Panc1 (cell line): ENCODE measurements around the gene CHKB. TPM values are rescaled to one million over a fixed set of nuclear protein-coding genes. Genes with fewer than 3 reads are reported as not detected.

Experiments used
- ATAC-seq: fragments of 200-7000 bp; cut with Tn5 transposase; 2 replicates; pipeline ENCODE4 v1.9.1; 2020; ENCODE audit warnings: mild to moderate bottlenecking, moderate library complexity
- BruUV-seq: library from RNA; stranded (reverse); fragments of 400-500 nt; replicated peaks from 2 replicates; lab custom pipeline; 2021; lab: Mats Ljungman, UMichigan
- CTCF ChIA-PET: fragments of 300-600 bp; sonication (Branson Sonifier 250); formaldehyde crosslinking; loops from one replicate; lab custom pipeline; 2022; ENCODE audit warnings: antibody characterized with exemption; lab: Charles Lee
- POLR2A ChIA-PET: fragments of 300-600 bp; sonication (Branson Sonifier 250); formaldehyde crosslinking; loops from one replicate; lab custom pipeline; 2022; ENCODE audit warnings: antibody characterized with exemption; lab: Charles Lee
- DNase-seq: peaks from one replicate; pipeline ENCODE4 v3.0.0-alpha.2; 2010; ENCODE audit warnings: low read depth, low spot score
- H3K27ac ChIP-seq: 2 replicates; pipeline ENCODE4 v1.5.1; 2011; ENCODE audit warnings: mild to moderate bottlenecking, low read length, inconsistent platforms
- H3K27me3 ChIP-seq: fragments of 200-500 bp; sonication (Bioruptor generic); 2 replicates; pipeline ENCODE4 v1.6.0; 2014; ENCODE audit warnings: low read length, inconsistent platforms; ENCODE audit not compliant: control insufficient read depth, insufficient read depth
- H3K36me3 ChIP-seq: fragments of 200-500 bp; sonication (Bioruptor generic); 2 replicates; pipeline ENCODE4 v1.5.1; 2014; ENCODE audit warnings: inconsistent platforms, mild to moderate bottlenecking, low read length, moderate library complexity; ENCODE audit not compliant: control insufficient read depth, insufficient read depth
- H3K4me1 ChIP-seq: 2 replicates; pipeline ENCODE4 v1.5.1; 2011; ENCODE audit warnings: inconsistent platforms, mild to moderate bottlenecking, low read length, moderate library complexity; ENCODE audit not compliant: control insufficient read depth, insufficient read depth
- H3K4me3 ChIP-seq, 2 experiments: 2 replicates each; pipeline ENCODE4 v1.5.1; 2011 to 2012; ENCODE audit warnings: low read depth in 2 of 2, low read length in 2 of 2, mild to moderate bottlenecking in 2 of 2, inconsistent platforms in 1 of 2, moderate library complexity in 1 of 2
- H3K9me3 ChIP-seq: fragments of 200-500 bp; sonication (Bioruptor generic); 2 replicates; pipeline ENCODE4 v1.5.1; 2014; ENCODE audit warnings: low read depth, mild to moderate bottlenecking, inconsistent platforms, low read length, moderate library complexity; ENCODE audit not compliant: control insufficient read depth, insufficient read depth
- CTCF ChIP-seq: fragments of 450-650 bp; IDR thresholded peaks from 2 replicates; pipeline ENCODE4 v1.5.1; 2017; ENCODE audit warnings: mild to moderate bottlenecking
- POLR2AphosphoS5 ChIP-seq: IDR thresholded peaks from 2 replicates; pipeline ENCODE4 v1.6.1; 2012; ENCODE audit warnings: mild to moderate bottlenecking, low read depth, low read length, moderate library complexity
- REST ChIP-seq, 2 experiments: IDR thresholded peaks; 2 replicates each; pipeline ENCODE4 v1.6.1; 2011 to 2012; ENCODE audit warnings: low read depth in 2 of 2, control low read depth in 1 of 2, low read length in 1 of 2, mild to moderate bottlenecking in 1 of 2, moderate library complexity in 1 of 2; ENCODE audit not compliant: insufficient read depth in 1 of 2
- SIN3A ChIP-seq: IDR thresholded peaks from 2 replicates; pipeline ENCODE4 v1.6.1; 2012; ENCODE audit warnings: low read depth, mild to moderate bottlenecking, low read length, moderate library complexity, borderline replicate concordance; ENCODE audit not compliant: insufficient read depth
- TCF7L2 ChIP-seq: IDR thresholded peaks from 2 replicates; pipeline ENCODE4 v1.6.1; 2011; ENCODE audit warnings: mild to moderate bottlenecking, low read depth, low read length, inconsistent platforms
- in situ Hi-C: cut with HindIII; loops from 2 replicates; pipeline ENCODE4 v1.10.0; 2016; ENCODE audit warnings: low sequenced_read_pairs, low pct_unique_long_range_greater_than_20kb
- intact Hi-C: fragments of 100-400 bp; cut with micrococcal nuclease; formaldehyde crosslinking; loops from one replicate; pipeline ENCODE4 v1.10.0; 2022; ENCODE audit not compliant: unreplicated experiment
- total RNA-seq: library from RNA; stranded (reverse); gene quantifications from one replicate; pipeline ENCODE4 v1.2.1, GENCODE V29; 2021; ENCODE audit not compliant: unreplicated experiment

CHKB gene
- total RNA-seq, 1 experiment from 2014 or later, result 43.5 TPM

- in situ Hi-C loops (no loop called here), intact Hi-C loops (no loop called here)
- no peaks in the 10 kb centered on the region for H3K4me1 ChIP-seq
- ChIA-PET POLR2A (no interaction called here), CTCF (interaction anchor here (0.5 kb wide), 1 partner anchor 45 kb away, joined by 3 read pairs; the partner anchor contains the start of gene SCO2)
- TF ChIP-seq POLR2AphosphoS5, result no peak
- TF ChIP-seq CTCF, result no peak
- H3K4me3 ChIP-seq, result no peak overlapping the region
- ATAC-seq (no peak), DNase-seq (no peak)
- H3K27me3 ChIP-seq, result no peaks in the 10 kb centered on the region
- H3K27ac ChIP-seq, result no peak overlapping the region
- no peaks in the 10 kb centered on the region for H3K9me3 ChIP-seq
- no peaks in the 10 kb centered on the region for H3K36me3 ChIP-seq
- BruUV-seq, result no TSS peak
These were observed 12.6 kb downstream of the CHKB start for GRCh38 chr22:50569896-50570535.

- ATAC-seq (no peak), DNase-seq (no peak)
- H3K36me3 ChIP-seq, result no peaks in the 10 kb centered on the region
- TF ChIP-seq TCF7L2, result no peak
- no peak for TF ChIP-seq POLR2AphosphoS5
- TF ChIP-seq REST (IDR thresholded peaks at IDR 0.05; ENCODE audit: insufficient read depth in 1 of 2, low read depth in 2 of 2, low read length in 1 of 2), result no peak
- TF ChIP-seq SIN3A, result no peak
- TF ChIP-seq CTCF, result no peak
- no peaks in the 10 kb centered on the region for H3K27me3 ChIP-seq
- CTCF ChIA-PET, result interaction anchor here (0.6 kb wide), 1 partner anchor 639 kb away, joined by 3 read pairs; no protein-coding TSS in a partner anchor
- H3K27ac ChIP-seq, result no peak overlapping the region
- in situ Hi-C loops, result no loop called here
- POLR2A ChIA-PET, result no interaction called here
- H3K4me1 ChIP-seq, result no peaks in the 10 kb centered on the region
- intact Hi-C loops, result no loop called here
- BruUV-seq, result no TSS peak
- H3K9me3 ChIP-seq, result no peaks in the 10 kb centered on the region
- no peak overlapping the region for H3K4me3 ChIP-seq
These were observed 13.6 kb downstream of the CHKB start for GRCh38 chr22:50569041-50569459.
